Thymus (tissue), 11 donors: ENCODE results near the gene AQP2. TPM values are rescaled to one million over a fixed set of nuclear protein-coding genes. Genes with fewer than 3 reads are reported as not detected.

Experiments
- DNase-seq, 9 donors: peaks; one replicate each; pipeline ENCODE4 v3.0.0-alpha.2; 2013; ENCODE audit warnings: low spot score in 9 of 9, low read depth in 6 of 9, missing footprints in 1 of 9
- H3K27ac ChIP-seq, 2 donors: one replicate each; pipeline ENCODE4 v1.5.1; 2013; ENCODE audit warnings: control low read depth in 1 of 2, low read depth in 1 of 2, low read length in 1 of 2, mild to moderate bottlenecking in 1 of 2, moderate library complexity in 1 of 2
- H3K27me3 ChIP-seq, 2 donors: one replicate each; pipeline ENCODE4 v1.5.1; 2013; ENCODE audit warnings: low read length in 1 of 2; ENCODE audit not compliant: control insufficient read depth in 2 of 2, insufficient read depth in 1 of 2
- H3K36me3 ChIP-seq, 2 donors: one replicate each; pipeline ENCODE4 v1.5.1; 2013; ENCODE audit warnings: low read length in 1 of 2, mild to moderate bottlenecking in 1 of 2, moderate library complexity in 1 of 2; ENCODE audit not compliant: control insufficient read depth in 2 of 2, insufficient read depth in 2 of 2
- H3K4me1 ChIP-seq, 2 donors: one replicate each; pipeline ENCODE4 v1.5.1; 2013; ENCODE audit warnings: low read length in 2 of 2; ENCODE audit not compliant: control insufficient read depth in 2 of 2, insufficient read depth in 2 of 2
- H3K4me3 ChIP-seq, 2 donors: one replicate each; pipeline ENCODE4 v1.5.1; 2013; ENCODE audit warnings: low read length in 2 of 2, control low read depth in 1 of 2, mild to moderate bottlenecking in 1 of 2
- H3K9me3 ChIP-seq, 2 donors: one replicate each; pipeline ENCODE4 v1.5.1; 2013; ENCODE audit warnings: low read length in 1 of 2, mild to moderate bottlenecking in 1 of 2; ENCODE audit not compliant: control insufficient read depth in 2 of 2, insufficient read depth in 1 of 2
- WGBS: extraction: QIAGEN DNeasy Blood & Tissue Kit; methylation state at CpG from one replicate; pipeline ENCODE4 v1.1.7; 2013; 5-methylcytosine and 5-hydroxymethylcytosine counted together
- polyA plus RNA-seq: library from polyadenylated mRNA; stranded (reverse); fragments of 200-250 nt; gene quantifications from one replicate; pipeline ENCODE4 v1.2.3, GENCODE V29; 2013
- total RNA-seq: library from RNA; stranded (reverse); fragments of 120-200 nt; gene quantifications from one replicate; pipeline ENCODE4 v1.2.4, GENCODE V29; 2013
- donor health status: healthy.

The AQP2 gene
- total and polyA plus RNA-seq, 2 donors = 0.05 TPM

DNA sequence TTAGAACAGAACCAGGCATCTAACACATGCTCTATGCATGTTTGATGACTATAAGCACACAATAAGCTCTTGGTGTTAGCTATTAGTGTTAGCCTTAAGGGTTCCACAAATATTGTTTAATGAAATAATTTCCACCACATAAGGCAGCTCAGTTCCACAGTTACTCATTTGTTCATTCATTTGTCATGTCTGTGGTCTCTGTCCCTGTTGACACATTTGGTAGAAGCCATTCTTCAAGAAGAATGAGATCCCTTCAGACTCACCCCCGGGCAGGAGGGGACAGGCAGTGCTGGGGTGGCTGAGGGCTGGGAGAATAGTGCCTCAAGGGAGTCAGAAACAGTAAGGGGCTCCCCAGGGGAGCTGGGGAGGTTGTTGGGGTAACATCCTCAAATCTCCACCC, 43.2 kb upstream of the AQP2 start:
- no peak for DNase-seq
- H3K27me3 ChIP-seq = peaks cover 5 to 44% of the 10 kb centered on the region in 2 donors
- 90% methylated on average over 1 of the region's 1 CpG for WGBS

GRCh38 chr12:49909356-49909755, 41.2 kb upstream of the AQP2 start:
- 96% methylated on average over 4 of the region's 4 CpGs for WGBS
- peaks cover 0 to 1% of the 10 kb centered on the region in 2 donors for H3K4me1 ChIP-seq
- H3K9me3 ChIP-seq = no peaks in the 10 kb centered on the region
- no peak for DNase-seq
- no peak overlapping the region for H3K4me3 ChIP-seq
- H3K27ac ChIP-seq = no peak overlapping the region
- H3K27me3 ChIP-seq = peaks cover 0 to 26% of the 10 kb centered on the region in 2 donors
- no peaks in the 10 kb centered on the region for H3K36me3 ChIP-seq

More for the DNA sequence above, 43.2 kb upstream of the AQP2 start:
- H3K27ac ChIP-seq = no peak overlapping the region
- no peaks in the 10 kb centered on the region for H3K9me3 ChIP-seq
- H3K4me3 ChIP-seq = no peak overlapping the region
- H3K4me1 ChIP-seq = peaks cover 0 to 8% of the 10 kb centered on the region in 2 donors
- H3K36me3 ChIP-seq = no peaks in the 10 kb centered on the region

DNA sequence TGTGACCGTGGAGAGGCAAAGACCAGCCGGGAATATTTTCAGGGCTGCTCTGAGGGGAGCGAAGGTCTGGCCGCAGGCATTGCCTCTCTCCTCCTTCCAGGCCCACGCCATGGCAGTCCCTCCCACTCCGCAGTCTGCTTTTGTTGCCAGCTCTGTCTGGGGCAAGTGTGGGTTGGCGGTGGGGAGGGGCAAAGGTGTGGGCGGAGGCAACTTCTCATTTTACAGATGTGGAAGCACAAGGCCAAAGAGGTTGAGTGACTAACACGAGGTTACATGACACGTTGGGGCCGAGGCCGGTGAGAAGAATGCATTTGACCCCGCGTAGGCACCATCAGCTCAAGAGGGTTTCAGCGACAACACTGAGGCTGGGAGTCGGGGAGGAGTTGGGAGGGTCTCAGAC, 40.7 kb upstream of the AQP2 start:
- H3K27me3 ChIP-seq = peaks cover 0 to 23% of the 10 kb centered on the region in 2 donors
- H3K27ac ChIP-seq = no peak overlapping the region
- H3K4me1 ChIP-seq = no peaks in the 10 kb centered on the region
- no peaks in the 10 kb centered on the region for H3K36me3 ChIP-seq
- DNase-seq = no peak
- H3K9me3 ChIP-seq = no peaks in the 10 kb centered on the region
- 86% methylated on average over 16 of the region's 16 CpGs for WGBS
- H3K4me3 ChIP-seq = no peak overlapping the region

GRCh38 chr12:49910331-49911212, 40.0 kb upstream of the AQP2 start:
- Histone ChIP-seq H3K27me3 (peaks cover 0 to 18% of the 10 kb centered on the region in 2 donors), H3K4me3 (no peak overlapping the region), H3K4me1 (no peaks in the 10 kb centered on the region), H3K36me3 (no peaks in the 10 kb centered on the region), H3K9me3 (no peaks in the 10 kb centered on the region), H3K27ac (no peak overlapping the region)
- DNase-seq = no peak
- 96% methylated on average over 15 of the region's 15 CpGs for WGBS

GRCh38 chr12:49911213-49911605, 39.3 kb upstream of the AQP2 start:
- Histone ChIP-seq H3K27ac (no peak overlapping the region), H3K9me3 (no peaks in the 10 kb centered on the region), H3K4me3 (no peak overlapping the region), H3K36me3 (no peaks in the 10 kb centered on the region), H3K27me3 (peaks cover 0 to 13% of the 10 kb centered on the region in 2 donors), H3K4me1 (no peaks in the 10 kb centered on the region)
- WGBS = 96% methylated on average over 2 of the region's 2 CpGs
- no peak for DNase-seq

DNA sequence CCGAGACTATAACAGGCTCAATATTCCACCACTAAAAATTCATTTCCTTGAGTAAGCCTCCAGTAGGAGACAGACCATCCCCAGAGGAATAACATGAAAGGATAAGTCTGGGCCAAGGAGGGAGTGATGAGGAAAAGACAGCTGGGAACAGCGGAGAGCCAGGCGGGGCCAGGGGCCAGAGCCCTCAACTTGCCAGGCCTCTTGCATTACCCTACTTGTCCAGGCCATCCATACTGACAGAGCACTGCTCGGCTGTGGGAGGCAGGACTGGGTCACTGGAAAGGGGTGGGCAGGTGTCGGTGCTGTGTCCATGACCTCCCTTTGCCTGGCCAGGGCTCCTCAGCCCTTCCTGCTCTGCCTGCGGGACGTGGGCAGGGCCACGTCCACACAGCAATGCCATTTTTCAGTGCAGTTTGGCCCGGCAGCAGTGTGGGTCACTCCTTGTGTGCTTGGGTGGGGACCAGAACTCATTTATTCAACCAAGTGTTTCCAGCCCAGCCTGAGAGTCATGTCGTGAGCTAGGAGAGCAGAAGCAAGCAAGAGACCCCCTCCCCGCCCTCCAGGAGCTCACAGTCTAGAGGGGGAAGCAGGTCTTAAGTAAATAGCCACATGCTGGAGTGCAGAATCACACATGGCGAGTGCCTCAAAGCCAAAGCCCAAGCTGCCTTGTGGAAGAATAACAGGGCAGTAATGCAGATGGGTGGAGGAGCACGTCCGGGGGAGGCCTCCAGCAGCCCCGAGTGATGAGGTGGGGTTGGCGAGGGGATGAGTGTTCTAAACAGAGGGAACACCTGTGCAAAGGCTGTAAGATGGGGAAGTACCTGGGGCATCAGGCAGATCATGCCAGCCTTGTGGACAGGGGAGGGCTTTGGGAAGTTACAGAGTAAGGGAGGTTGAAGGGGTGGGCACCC, 37.9 kb upstream of the AQP2 start:
- no peaks in the 10 kb centered on the region for H3K4me1 ChIP-seq
- H3K36me3 ChIP-seq = no peaks in the 10 kb centered on the region
- 89% methylated on average over 16 of the region's 16 CpGs for WGBS
- H3K9me3 ChIP-seq = no peaks in the 10 kb centered on the region
- H3K27me3 ChIP-seq = peaks cover 0 to 13% of the 10 kb centered on the region in 2 donors
- H3K27ac ChIP-seq = no peak overlapping the region
- H3K4me3 ChIP-seq = no peak overlapping the region
- no peak for DNase-seq

GRCh38 chr12:49916129-49916919, 34.2 kb upstream of the AQP2 start:
- no peaks in the 10 kb centered on the region for H3K9me3 ChIP-seq
- no peaks in the 10 kb centered on the region for H3K36me3 ChIP-seq
- WGBS = 93% methylated on average over 8 of the region's 8 CpGs
- H3K4me3 ChIP-seq = no peak overlapping the region
- DNase-seq = no peak
- peaks cover 0 to 21% of the 10 kb centered on the region in 2 donors for H3K27me3 ChIP-seq
- H3K4me1 ChIP-seq = no peaks in the 10 kb centered on the region
- no peak overlapping the region for H3K27ac ChIP-seq

- no peak for DNase-seq
These were observed 33.3 kb upstream of the AQP2 start for GRCh38 chr12:49917166-49917787.

More at GRCh38 chr12:49917166-49917787, 33.3 kb upstream of the AQP2 start:
- H3K27ac ChIP-seq = no peak overlapping the region
- H3K4me1 ChIP-seq = no peaks in the 10 kb centered on the region
- no peak overlapping the region for H3K4me3 ChIP-seq
- no peaks in the 10 kb centered on the region for H3K36me3 ChIP-seq
- peaks cover 0 to 21% of the 10 kb centered on the region in 2 donors for H3K27me3 ChIP-seq
- no peaks in the 10 kb centered on the region for H3K9me3 ChIP-seq
- 97% methylated on average over 12 of the region's 12 CpGs for WGBS
